NCI-H2107 treated with DMSO at 0.1 percent for 48 hours (cell line): ENCODE measurements around the gene MAP4K3.
A peak's percentile ranks its signal among the peaks of the same experiment; 100 is the strongest.
"Not testable (repeated sequence)": the region's sequence is repeated elsewhere in the genome, so short reads cannot be mapped to it uniquely, and the experiment has no call there.

ENCODE experiments used
- DNase-seq: peaks from one replicate; lab custom pipeline; 2025; ENCODE audit not compliant: unreplicated experiment; lab: John Stamatoyannopoulos, UW

The MAP4K3 gene

DNA sequence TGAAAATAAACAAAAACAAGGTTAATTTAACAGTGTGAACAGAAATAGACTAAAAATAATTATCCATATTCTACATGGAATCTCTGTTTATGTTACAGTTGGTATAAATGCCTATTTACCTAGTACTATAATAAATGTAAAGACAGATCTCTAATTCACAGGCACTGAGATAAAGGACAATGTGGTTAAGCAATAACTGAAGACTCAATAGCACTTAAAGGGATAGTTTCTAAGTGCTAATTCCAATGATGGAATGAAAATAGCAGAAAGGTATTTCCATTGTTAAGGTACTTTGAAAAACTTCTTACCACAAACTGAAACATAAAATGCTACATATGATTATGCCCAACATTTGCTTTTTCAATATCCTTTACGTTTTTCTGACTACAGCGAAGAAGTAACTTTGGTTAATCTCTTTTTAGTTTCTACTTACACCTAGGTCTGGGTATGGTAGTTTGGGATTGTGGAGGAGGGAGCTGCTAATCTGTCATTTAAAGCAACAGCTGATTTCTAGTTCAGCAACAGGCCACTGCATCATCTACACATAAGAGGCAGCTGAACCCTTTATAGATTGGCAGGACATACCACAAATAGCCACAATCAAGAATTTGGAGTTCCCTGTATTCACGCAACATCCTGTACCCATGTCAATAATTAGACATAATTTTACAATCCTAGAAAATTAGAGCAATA, 27.2 kb downstream of the MAP4K3 start:
- DNase-seq, result no peak

DNA sequence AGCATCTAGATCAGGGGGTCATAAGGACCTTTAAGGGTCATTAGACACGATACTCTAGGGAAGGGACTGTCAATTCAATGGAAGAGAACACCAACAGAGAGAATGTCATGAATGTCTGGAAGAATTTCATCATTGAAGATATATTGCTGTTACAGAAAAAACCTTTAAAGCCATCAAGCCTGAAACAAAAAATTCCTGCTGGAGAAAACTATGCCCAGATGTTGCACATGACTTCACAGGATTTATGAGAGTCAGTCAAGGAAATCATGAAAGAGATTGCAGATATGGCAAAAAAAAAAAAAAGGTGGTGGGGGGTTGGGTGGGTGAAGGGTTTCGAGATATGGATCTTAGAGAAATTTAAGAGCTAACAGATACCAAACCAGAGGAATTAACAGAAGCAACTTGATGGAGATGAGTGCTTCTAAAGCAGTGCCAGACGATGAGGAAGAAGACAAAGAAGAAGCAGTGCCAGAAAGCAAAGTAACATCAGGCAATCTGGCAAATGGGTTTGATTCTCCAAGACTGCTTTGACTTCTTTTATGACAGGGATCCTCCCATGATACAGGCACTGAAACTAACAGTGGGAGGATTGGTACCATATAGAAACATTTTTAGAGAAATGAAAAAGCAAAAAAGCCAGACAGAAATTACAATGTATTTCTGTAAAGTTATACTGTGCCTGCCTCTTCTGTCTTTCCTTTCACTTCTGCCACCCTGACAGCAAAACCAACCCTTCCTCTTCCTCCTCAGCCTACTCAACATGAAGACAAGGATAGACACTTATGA, 28.5 kb downstream of the MAP4K3 start:
- no peak for DNase-seq

DNA sequence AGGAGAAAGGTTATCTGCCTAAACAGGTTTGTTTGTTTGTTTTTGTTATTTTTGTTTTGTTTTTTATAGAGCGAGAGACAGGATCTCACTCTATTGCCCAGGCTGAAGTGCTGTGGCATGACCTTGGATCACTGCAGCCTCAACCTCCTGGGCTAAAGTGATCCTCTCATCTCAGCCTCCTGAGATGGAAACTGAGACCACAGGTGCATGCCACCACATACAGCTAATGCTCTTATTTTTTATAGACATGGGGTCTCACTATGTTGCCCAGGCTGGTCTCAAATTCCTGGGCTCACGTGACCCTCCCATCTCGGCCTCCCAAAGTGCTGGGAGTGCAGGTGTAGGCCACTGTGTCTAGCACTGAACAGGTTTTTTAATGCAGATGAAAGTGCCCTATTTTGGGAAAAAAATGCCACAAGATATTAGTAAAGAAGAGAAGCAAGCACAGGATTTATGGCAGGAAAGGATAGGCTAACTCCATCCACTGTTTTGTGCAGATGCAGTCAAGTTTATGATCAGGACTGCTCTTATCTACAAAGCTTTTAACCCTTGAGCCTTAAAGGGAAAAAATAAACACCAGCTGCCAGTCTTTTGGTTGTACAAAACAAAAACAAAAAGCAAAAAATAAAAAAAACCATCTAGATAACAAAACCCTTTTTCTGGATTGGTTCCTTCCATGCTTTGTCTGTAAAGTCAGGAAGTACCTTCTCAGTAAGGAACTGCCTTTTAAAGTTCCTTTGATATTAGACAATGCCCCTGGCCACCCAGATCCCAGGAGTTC, 29.4 kb downstream of the MAP4K3 start:
- DNase-seq, result no peak

DNA sequence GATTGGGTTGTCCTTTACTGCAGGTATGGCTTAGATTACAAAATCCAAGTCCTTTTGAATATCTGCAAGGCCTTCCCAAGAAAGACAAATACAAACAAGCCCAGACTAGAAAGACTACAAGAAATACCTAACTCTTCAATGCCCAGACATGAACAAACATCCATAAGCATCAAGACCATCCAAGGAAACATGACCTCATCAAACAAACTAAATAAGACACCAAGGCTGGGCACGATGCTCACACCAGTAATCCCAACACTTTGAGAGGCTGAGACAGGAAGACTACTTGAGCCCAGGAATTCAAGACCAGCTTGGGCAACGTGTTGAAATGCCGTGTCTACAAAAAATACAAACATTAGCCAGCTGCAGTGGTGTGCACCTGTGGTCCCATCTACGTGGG, 31.7 kb downstream of the MAP4K3 start:
- DNase-seq, result no peak

DNA sequence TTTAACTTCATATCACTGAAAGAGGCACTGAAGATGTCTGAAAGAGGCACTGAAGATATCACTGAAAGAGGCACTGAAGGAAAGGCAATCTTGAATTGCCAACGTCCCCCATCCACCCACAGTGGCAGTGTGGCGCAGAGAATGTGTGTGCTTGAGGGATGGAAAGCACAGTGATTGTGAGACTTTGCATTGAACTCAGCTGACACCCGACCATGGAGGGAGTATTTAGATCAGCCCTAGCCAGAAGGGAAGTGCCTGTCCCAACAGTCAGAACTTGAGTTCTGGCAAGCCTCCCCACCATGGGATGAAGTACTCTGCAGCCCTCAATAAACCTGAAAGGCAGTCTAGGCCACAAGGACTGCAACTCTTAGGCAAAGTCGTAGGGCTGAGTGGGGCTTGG, 33.8 kb downstream of the MAP4K3 start:
- no peak for DNase-seq

DNA sequence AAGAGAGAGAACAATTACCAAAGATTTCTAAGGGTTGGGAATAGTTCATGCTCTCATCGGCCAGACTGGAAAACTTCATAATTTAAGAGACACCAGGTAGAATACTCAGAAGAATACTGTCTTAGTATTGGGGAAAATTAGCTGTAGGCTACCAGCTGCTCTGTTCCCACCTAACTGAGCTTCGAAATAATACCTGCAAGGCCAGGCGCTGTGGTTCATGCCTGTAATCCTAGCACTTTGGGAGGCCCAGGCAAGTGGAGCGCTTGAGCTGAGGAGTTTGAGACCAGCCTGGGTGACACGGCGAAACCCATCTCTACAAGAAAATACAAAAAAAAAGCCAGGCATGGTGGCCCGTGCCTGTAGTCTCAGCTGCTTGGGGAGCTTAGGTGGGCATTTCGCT, 35.8 kb downstream of the MAP4K3 start:
- DNase-seq, result no peak

DNA sequence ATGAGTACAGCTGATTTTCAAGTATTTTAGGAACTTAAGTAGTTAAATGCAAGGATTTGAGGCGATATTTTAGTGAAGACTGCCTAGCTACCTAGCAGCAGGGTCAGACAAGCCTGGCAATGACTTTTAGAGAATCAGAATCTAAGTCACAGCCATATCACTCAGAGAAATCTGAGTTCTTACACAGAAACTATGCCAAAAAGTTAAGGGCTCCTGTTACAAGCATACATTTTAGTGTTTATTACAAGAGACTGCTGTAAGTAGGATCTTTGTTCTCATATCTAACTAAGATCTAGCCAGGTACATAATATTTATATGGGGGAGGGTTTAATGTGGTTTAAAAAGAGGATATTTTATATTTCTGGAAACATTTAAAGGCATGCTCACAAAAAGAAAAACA, 37.5 kb downstream of the MAP4K3 start:
- no peak for DNase-seq

DNA sequence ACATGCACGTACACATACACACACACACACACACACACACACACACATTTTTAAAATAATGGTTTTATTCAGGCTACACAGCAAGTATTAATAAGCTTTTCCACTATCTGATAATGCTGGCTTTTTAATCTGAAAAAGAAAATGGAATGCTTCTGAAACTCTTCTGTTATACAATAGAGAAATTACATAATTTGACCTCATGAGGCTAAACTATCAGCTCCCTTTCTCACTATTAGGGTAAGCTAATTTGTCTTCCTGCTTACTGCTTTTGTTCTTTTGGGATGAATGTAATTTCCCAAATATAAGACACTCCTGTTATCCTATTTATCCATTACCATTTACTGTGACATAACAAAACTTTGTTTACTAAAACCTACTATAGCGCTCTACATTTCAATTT, 41.8 kb downstream of the MAP4K3 start:
- DNase-seq, result no peak

DNA sequence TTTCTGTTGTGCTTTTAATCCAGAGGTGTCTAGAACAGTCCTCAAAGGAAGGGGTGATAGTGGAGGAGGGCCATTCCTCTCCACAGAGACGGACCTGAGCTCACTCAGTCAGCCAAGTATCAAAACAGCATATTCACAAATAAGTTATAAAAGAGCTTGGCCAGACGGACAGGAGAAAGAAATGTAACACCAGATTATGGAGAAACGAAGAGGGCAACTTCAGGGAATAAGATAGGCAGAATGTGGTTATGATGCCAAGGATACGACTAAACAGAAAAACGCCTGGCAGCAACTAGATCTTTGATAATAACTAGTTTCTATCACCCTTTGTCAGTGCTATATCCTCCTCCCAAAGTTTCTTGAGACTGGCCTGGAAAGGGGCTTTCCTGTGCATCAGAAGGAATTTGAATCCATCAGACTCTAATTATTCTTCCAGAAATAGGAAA, 42.5 kb downstream of the MAP4K3 start:
- DNase-seq, result no peak

DNA sequence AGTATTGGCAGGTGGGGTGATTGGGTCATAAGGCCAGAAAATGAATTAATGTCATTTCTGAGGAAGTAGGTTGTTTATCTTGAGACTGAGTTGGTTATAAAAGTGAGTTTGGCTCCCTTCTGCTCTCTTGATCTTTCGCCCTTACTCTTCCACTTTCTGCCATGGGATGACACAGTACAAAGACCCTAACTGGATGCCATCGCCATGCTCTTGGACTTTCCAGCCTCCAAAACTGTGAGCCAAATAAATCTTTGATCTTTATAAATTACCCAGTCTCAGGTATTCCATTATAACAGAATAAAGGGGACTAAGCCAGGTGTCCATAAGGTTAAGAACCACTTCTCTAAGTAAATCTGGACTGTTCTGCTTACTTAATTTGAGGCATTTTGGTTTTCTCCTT, 44.4 kb downstream of the MAP4K3 start:
- DNase-seq, result no peak

DNA sequence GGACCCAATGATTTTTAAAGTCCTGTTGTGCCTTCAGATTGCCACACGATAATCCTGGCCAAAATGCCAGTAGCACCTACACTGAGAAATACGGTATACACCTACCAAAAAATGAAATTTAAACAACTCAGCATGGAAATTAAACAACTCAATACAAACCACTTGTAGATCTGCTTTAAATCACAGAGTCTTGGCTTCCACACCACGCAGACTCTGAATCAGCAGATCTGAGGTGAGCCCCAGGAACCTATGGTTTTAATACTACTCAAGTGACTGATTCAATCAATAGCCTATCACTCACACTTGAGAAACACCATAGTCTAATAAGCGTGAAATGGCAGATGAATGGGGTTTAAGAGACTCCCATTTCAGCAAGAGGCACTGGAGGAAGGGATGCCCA, 46.9 kb downstream of the MAP4K3 start:
- no peak for DNase-seq

DNA sequence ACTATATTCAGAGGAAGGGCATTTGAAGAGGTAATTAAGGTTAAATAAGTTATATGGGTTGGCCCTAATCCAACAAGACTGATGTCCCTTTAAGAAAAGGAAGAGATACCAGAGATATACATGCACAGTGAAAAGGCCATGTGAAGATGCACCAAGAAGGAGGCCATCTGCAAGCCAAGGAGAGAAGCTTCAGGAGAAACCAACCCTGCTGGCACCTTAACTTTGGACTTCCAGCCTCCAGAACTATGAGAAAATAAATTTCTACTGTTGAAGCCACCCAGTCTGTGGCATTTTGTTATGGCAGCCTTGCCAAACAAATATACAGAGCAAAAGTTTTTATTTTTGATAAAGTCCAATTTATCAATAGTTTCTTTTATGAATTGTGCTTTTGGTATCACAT, 51.0 kb downstream of the MAP4K3 start:
- no peak for DNase-seq

DNA sequence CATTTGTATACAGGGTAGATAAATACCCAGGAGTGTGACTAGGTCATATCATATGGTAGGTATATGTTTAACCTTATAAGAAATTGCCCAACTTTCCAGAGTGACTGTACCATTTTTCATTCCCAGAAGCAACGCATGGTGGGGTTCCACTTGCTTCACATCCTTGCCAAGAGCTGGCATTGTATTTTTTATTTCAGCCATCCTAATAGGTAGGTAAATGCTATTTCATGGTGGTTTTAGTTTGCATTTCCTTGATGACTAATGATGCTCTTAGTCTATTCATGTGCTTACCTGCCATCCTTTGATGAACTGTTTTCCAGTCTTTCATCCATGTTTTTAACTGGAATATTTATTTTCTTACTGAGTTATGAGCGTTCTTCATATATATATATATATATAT, 51.9 kb downstream of the MAP4K3 start:
- DNase-seq, result no peak

DNA sequence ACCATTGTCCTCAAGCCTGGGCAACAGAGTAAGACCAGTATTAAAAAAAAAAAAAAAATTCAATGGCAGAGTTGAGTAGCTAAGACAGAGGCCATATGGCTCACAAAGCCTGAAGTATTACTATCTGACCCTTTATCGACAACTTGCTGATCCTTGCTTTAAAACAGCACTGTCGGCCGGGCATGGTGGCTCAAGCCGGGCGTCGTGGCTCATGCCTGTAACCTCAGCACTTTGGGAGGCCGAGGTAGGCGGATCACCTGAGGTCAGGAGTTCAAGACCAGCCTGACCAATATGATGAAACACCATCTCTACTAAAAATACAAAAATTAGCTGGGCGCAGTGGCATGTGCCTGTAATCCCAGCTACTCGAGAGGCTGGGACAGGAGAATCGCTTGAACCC, 53.0 kb downstream of the MAP4K3 start:
- not testable (repeated sequence) for DNase-seq

DNA sequence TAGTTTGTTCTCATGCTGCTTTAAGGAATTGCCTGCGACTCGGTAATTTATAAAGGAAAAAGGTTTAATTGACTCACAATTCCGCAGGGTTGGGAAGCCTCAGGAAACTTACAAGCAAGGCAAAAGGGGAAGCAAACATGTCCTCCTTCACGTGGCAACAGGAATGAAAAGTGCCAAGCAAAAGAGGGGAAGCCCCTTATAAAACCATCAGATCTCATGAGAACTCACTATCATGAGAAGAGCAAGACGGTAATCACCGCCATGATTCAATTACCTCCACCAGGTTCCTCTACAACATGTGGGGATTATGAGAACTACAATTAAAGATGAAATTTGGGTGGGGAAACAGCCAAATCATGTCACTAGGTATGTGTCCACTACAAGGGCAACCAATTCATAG, 53.9 kb downstream of the MAP4K3 start:
- DNase-seq, result no peak

DNA sequence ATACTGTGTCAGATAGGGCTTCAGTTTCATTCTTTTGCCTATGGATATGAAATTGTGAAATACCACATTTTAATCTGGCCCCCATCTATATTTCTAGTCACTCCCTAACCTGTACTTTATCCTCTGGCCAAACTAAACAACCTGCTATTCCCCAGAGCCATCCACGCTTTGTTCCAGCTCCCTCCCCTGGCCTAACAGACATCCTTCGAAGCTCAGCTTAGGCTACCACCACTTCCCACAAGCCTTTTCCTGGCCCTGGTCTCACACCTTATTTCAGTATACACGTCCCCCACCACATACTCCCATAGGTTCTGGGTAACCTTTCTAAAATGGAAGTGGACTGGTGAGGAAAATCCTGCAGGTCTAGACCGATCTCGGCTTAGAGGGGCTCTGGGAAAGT, 55.4 kb downstream of the MAP4K3 start:
- no peak for DNase-seq

DNA sequence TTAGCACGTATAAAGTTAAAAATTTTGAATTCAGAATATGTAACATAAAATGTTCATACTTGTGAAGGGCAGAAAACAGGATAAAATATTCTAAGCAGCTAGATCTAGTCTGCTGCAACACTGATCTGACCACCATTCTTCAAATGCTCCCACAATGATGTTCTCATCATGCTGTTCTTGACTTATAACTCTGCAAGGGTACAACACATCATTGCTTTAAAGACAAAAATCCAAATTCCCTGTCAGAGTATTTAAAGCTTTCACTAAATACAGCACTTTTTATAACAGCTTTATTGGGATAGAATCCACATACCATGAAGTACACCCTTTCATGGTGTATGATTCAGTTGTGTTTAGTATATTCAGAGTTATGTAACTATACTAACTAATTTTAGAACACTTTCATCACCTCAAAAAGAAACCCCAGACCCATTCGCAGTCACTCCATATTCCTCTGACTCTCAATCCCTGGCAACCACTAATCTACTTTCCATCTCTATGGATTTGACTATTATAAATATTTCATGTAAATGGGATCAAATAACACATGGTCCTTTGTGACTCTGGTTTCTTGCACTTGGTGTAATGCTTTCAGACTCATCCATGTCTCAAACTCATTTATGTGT, 56.4 kb downstream of the MAP4K3 start:
- DNase-seq, result no peak

DNA sequence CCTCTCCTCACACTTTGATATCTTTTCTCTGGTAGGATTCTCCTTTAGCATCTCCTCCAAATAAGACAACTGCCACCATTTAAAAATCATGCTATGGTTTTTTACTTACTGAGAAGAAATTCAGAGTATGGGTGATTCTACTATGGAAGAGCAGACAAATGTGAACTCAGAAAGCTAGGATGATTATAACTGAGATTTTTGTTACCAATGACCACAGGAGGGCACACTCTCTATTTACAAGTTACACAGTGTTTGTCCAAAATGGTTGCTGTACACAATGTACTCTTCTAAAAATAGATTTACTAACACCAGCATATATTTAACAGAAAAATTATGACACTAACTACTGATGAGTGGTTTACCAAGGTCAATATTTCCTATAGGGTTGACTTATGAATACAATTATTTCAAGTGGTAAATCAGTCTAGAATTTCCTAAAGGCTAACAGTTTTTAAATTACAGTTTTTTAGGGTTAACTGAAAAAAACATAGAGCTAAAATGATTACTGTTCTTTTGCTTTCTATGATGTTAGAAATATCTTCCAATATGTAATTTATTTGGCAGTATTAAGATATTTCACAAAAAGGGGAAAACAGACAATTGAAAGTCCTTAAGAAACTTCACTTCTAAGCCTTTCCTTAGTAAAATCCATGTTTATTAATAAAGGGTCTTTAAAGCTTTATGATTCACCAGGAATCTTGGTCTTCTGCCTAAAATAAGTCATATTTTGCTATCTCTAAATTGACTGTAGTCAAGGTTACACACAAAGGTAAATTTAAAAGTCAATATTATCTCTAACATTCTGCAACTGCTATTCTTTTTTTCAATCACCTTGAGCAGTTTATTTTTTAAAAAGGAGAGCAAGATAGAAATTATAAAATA, 57.2 kb downstream of the MAP4K3 start:
- DNase-seq, result peak; percentile 62

DNA sequence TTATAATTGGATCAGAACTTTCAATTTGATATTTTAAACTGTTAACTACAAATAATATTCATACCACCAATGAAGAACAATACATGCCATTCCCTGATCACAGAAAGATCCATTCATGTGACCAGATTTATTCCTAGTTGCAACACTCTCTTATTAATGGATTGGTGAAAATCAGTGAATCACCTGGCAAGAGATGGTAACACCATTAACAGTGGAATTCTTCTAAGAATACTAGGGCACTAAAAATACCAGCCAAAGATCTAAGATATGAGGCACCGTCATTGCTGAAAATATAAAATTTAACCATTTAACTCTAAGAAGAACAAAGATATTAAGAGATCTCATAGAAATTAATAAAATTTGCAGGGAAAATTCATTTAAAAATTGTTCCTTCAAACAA, 58.1 kb downstream of the MAP4K3 start:
- no peak for DNase-seq

DNA sequence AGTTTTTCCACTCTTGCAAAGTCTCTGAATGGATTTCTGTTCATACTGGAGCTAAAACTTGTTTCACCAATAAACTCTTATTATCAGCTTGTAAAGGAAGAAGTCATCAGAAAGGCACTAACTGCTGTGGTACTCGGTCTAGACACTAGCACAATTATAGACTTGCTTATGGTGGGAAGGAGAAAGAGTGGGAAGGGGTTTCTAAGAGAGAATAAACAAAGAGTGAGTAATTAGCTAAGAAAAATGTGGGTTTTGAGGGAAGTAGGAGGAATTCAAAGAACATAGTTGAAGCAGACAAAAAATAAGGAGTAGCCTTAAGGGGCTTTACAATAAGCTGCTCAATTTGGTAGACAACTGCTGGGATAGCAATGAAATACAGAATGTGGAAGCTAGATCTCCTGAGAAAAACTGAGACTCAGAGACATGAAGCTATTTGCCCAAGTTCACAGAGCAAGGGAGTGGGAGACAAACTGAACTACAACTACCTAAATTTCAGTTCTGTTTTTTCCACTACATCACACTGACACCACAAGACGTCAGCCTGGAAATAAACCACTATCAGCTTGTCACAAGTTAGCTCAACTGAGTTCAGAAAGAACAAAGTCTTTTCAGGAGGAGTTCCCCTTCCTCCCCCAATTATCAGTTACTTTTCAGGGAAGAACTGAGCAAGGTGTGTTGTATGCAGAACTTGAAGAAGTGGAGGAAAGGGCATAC, 59.7 kb downstream of the MAP4K3 start:
- DNase-seq, result no peak
